Measurements from ENCODE around the gene GRPR. TPM values are rescaled to one million over a fixed set of nuclear protein-coding genes. Genes with fewer than 3 reads are reported as not detected.

Gene GRPR
- total RNA-seq, 1 donor from 2014 or later, result 3.0 TPM

- H3K36me3 Mint-ChIP-seq (ENCODE audit: low read depth, unreplicated experiment), result no peaks in the 10 kb centered on the region
Observed at GRCh38 chrX:16162391-16162790, 39.0 kb downstream of the GRPR start.

GRCh38 chrX:16164748-16165147, 41.4 kb downstream of the GRPR start:
- Mint-ChIP-seq H3K4me1 (ENCODE audit: low read depth, unreplicated experiment) (peaks cover 12% of the 10 kb centered on the region), H3K4me3 (ENCODE audit: unreplicated experiment) (no peak overlapping the region), H3K27ac (ENCODE audit: unreplicated experiment) (no peak overlapping the region), H3K9me3 (ENCODE audit: unreplicated experiment) (no peaks in the 10 kb centered on the region), H3K27me3 (ENCODE audit: low read depth, unreplicated experiment) (no peaks in the 10 kb centered on the region), H3K36me3 (ENCODE audit: low read depth, unreplicated experiment) (no peaks in the 10 kb centered on the region)
- no peaks in the 10 kb centered on the region for H3K9me3 ChIP-seq (ENCODE audit: insufficient read depth, low read depth, low read length)
- no peak overlapping the region for H3K9ac ChIP-seq (ENCODE audit: low read length)
- TF ChIP-seq EZH2 (IDR thresholded peaks at IDR 0.05; ENCODE audit: insufficient read depth, low read length), result no peak
- TF ChIP-seq CTCF (IDR thresholded peaks at IDR 0.05; ENCODE audit: insufficient read depth, low read depth, low read length), result no peak
- DNase-seq (ENCODE audit: low read depth) (no peak), FAIRE-seq (peak; percentile 13)
- no peaks in the 10 kb centered on the region for H3K36me3 ChIP-seq (ENCODE audit: insufficient read depth, low read length)
- no peak overlapping the region for H2AFZ ChIP-seq (ENCODE audit: low read depth, low read length)
- no peak overlapping the region for H3K27ac ChIP-seq (ENCODE audit: low read depth, low read length)
- H3K4me3 ChIP-seq (ENCODE audit: insufficient read depth, low read depth, low read length), result no peak overlapping the region
- H3K79me2 ChIP-seq (ENCODE audit: insufficient read depth, low read length), result no peaks in the 10 kb centered on the region
- peaks cover 13% of the 10 kb centered on the region for H3K4me1 ChIP-seq (ENCODE audit: insufficient read depth, low read length)
- no peak overlapping the region for H3K4me2 ChIP-seq (ENCODE audit: low read length)
- no peaks in the 10 kb centered on the region for H3K27me3 ChIP-seq (ENCODE audit: insufficient read depth, low read length)
- no peaks in the 10 kb centered on the region for H4K20me1 ChIP-seq (ENCODE audit: insufficient read depth, low read length)

More at GRCh38 chrX:16162391-16162790, 39.0 kb downstream of the GRPR start:
- Mint-ChIP-seq H3K27ac (ENCODE audit: unreplicated experiment) (no peak overlapping the region), H3K4me3 (ENCODE audit: unreplicated experiment) (no peak overlapping the region), H3K9me3 (ENCODE audit: unreplicated experiment) (no peaks in the 10 kb centered on the region), H3K4me1 (ENCODE audit: low read depth, unreplicated experiment) (peaks cover 14% of the 10 kb centered on the region), H3K27me3 (ENCODE audit: low read depth, unreplicated experiment) (no peaks in the 10 kb centered on the region)
- Histone ChIP-seq H3K4me1 (ENCODE audit: insufficient read depth, low read length) (peaks cover 14% of the 10 kb centered on the region), H3K79me2 (ENCODE audit: insufficient read depth, low read length) (no peaks in the 10 kb centered on the region), H3K9ac (ENCODE audit: low read length) (no peak overlapping the region), H3K27me3 (ENCODE audit: insufficient read depth, low read length) (no peaks in the 10 kb centered on the region), H2AFZ (ENCODE audit: low read depth, low read length) (no peak overlapping the region), H3K4me2 (ENCODE audit: low read length) (no peak overlapping the region), H4K20me1 (ENCODE audit: insufficient read depth, low read length) (no peaks in the 10 kb centered on the region), H3K9me3 (ENCODE audit: insufficient read depth, low read depth, low read length) (no peaks in the 10 kb centered on the region), H3K27ac (ENCODE audit: low read depth, low read length) (no peak overlapping the region), H3K36me3 (ENCODE audit: insufficient read depth, low read length) (no peaks in the 10 kb centered on the region), H3K4me3 (ENCODE audit: insufficient read depth, low read depth, low read length) (no peak overlapping the region)
- no peak for DNase-seq (ENCODE audit: low read depth)
- TF ChIP-seq EZH2 (IDR thresholded peaks at IDR 0.05; ENCODE audit: insufficient read depth, low read length), result no peak
- TF ChIP-seq CTCF (IDR thresholded peaks at IDR 0.05; ENCODE audit: insufficient read depth, low read depth, low read length), result no peak
- no peak for FAIRE-seq

- FAIRE-seq (no peak), DNase-seq (ENCODE audit: low read depth) (no peak)
- H3K9ac ChIP-seq (ENCODE audit: low read length), result no peak within 1 kb of the TSS
- no peaks in the 10 kb centered on the region for H3K9me3 ChIP-seq (ENCODE audit: insufficient read depth, low read depth, low read length)
- no peaks in the 10 kb centered on the region for H3K4me1 ChIP-seq (ENCODE audit: insufficient read depth, low read length)
- no peaks in the 10 kb centered on the region for H3K9me3 Mint-ChIP-seq (ENCODE audit: unreplicated experiment)
- H3K4me3 ChIP-seq (ENCODE audit: insufficient read depth, low read depth, low read length), result no peak within 1 kb of the TSS
- peaks cover 2% of the 10 kb centered on the region for H3K4me1 Mint-ChIP-seq (ENCODE audit: low read depth, unreplicated experiment)
- no peaks in the 10 kb centered on the region for H3K36me3 ChIP-seq (ENCODE audit: insufficient read depth, low read length)
- H3K36me3 Mint-ChIP-seq (ENCODE audit: low read depth, unreplicated experiment), result no peaks in the 10 kb centered on the region
- TF ChIP-seq CTCF (IDR thresholded peaks at IDR 0.05; ENCODE audit: insufficient read depth, low read depth, low read length) (no peak), EZH2 (IDR thresholded peaks at IDR 0.05; ENCODE audit: insufficient read depth, low read length) (no peak)
- no peak within 1 kb of the TSS for H3K27ac Mint-ChIP-seq (ENCODE audit: unreplicated experiment)
- no peak within 1 kb of the TSS for H2AFZ ChIP-seq (ENCODE audit: low read depth, low read length)
- no peaks in the 10 kb centered on the region for H4K20me1 ChIP-seq (ENCODE audit: insufficient read depth, low read length)
- no peak within 1 kb of the TSS for H3K4me3 Mint-ChIP-seq (ENCODE audit: unreplicated experiment)
- no peak within 1 kb of the TSS for H3K27ac ChIP-seq (ENCODE audit: low read depth, low read length)
- H3K27me3 Mint-ChIP-seq (ENCODE audit: low read depth, unreplicated experiment), result no peaks in the 10 kb centered on the region
- no peak within 1 kb of the TSS for H3K4me2 ChIP-seq (ENCODE audit: low read length)
- H3K79me2 ChIP-seq (ENCODE audit: insufficient read depth, low read length), result no peaks in the 10 kb centered on the region
- H3K27me3 ChIP-seq (ENCODE audit: insufficient read depth, low read length), result no peaks in the 10 kb centered on the region
Observed at GRCh38 chrX:16167181-16167580, 43.8 kb downstream of the GRPR start, which contains the start of gene MAGEB17. Gene MAGEB17 (plus strand): TSS chrX:16167481. CDS start chrX:16170383, 2,902 bp downstream.
